Spleen (tissue), 13 donors: ENCODE measurements around the gene RBM22. TPM values are rescaled to one million over a fixed set of nuclear protein-coding genes. Genes with fewer than 3 reads are reported as not detected.
A peak's percentile ranks its signal among the peaks of the same experiment; 100 is the strongest.
"Not testable (repeated sequence)": the region's sequence is repeated elsewhere in the genome, so short reads cannot be mapped to it uniquely, and the experiment has no call there.

ENCODE experiments used
- DNase-seq: peaks from one replicate; pipeline ENCODE4 v3.0.0-alpha.2; 2020
- H3K27ac ChIP-seq, 8 donors: fragments of 200-600 bp; sonication (generic) in 7 of 8; 1 replicate in 4 of 8; 2 replicates in 4 of 8; pipeline versions ENCODE4 v1.5.0 to v1.8.0; 2016 to 2021; ENCODE audit warnings: inconsistent platforms in 4 of 8, mild to moderate bottlenecking in 4 of 8, moderate library complexity in 1 of 8
- H3K27me3 ChIP-seq, 7 donors: fragments of 200-600 bp; sonication (generic) in 6 of 7; replicated peaks in 1 of 7; 1 replicate in 4 of 7; 2 replicates in 3 of 7; pipeline versions ENCODE4 v1.5.0 to v1.8.0; 2016 to 2021; ENCODE audit warnings: inconsistent platforms in 3 of 7, mild to moderate bottlenecking in 1 of 7
- H3K36me3 ChIP-seq, 6 donors: fragments of 200-600 bp; sonication (generic) in 5 of 6; 1 replicate in 4 of 6; 2 replicates in 2 of 6; pipeline versions ENCODE4 v1.5.0 to v1.8.0; 2016 to 2021; ENCODE audit warnings: inconsistent platforms in 2 of 6
- H3K4me1 ChIP-seq, 6 donors: fragments of 200-600 bp; sonication (generic) in 5 of 6; 1 replicate in 3 of 6; 2 replicates in 3 of 6; pipeline versions ENCODE4 v1.5.0 to v1.8.0; 2016 to 2021; ENCODE audit warnings: inconsistent platforms in 3 of 6
- H3K4me3 ChIP-seq, 8 donors: fragments of 200-600 bp; sonication (generic) in 7 of 8; 1 replicate in 4 of 8; 2 replicates in 4 of 8; pipeline versions ENCODE4 v1.5.0 to v1.8.0; 2016 to 2021; ENCODE audit warnings: inconsistent platforms in 4 of 8, mild to moderate bottlenecking in 4 of 8, moderate library complexity in 2 of 8
- H3K9me3 ChIP-seq, 8 donors: fragments of 200-600 bp; sonication (generic) in 7 of 8; 1 replicate in 4 of 8; 2 replicates in 4 of 8; pipeline versions ENCODE4 v1.5.0 to v1.8.0; 2016 to 2021; ENCODE audit warnings: inconsistent platforms in 4 of 8
- CTCF ChIP-seq, 11 experiments: fragments of 200-600 bp in 7 of 11; fragments of 450-650 bp in 4 of 11; sonication (generic) in 4 of 11; IDR thresholded peaks in 8 of 11; conservative IDR thresholded peaks in 3 of 11; 1 replicate in 7 of 11; 2 replicates in 4 of 11; pipeline versions ENCODE4 v1.4.0 to v1.8.0; 2016 to 2021; ENCODE audit warnings: antibody characterized with exemption in 11 of 11, inconsistent platforms in 4 of 11, mild to moderate bottlenecking in 1 of 11
- POLR2A ChIP-seq, 3 donors: fragments of 450-650 bp; IDR thresholded peaks; one replicate each; pipeline ENCODE4 v1.5.1; 2017; ENCODE audit warnings: antibody characterized with exemption in 3 of 3, mild to moderate bottlenecking in 1 of 3
- POLR2AphosphoS5 ChIP-seq, 3 donors: sonication (generic); formaldehyde crosslinking; IDR thresholded peaks; one replicate each; pipeline ENCODE4 v1.5.1; 2017; ENCODE audit warnings: antibody characterized with exemption in 3 of 3
- WGBS, 5 donors: extraction: QIAGEN DNeasy Blood & Tissue Kit in 3 of 5; methylation state at CpG; one replicate each; pipeline versions ENCODE4 v1.1.5 to v1.1.7; 2013 to 2018; 5-methylcytosine and 5-hydroxymethylcytosine counted together
- intact Hi-C: fragments of 100-400 bp; cut with DNase I; formaldehyde crosslinking; loops from one replicate; pipeline ENCODE4 v1.15.0; 2023; ENCODE audit warnings: low total_unique reads
- long read RNA-seq, 2 donors: transcript quantifications; one replicate each; lab custom pipeline, GENCODE V29; 2026
- polyA plus RNA-seq, 3 donors: library from polyadenylated mRNA; stranded (reverse); fragments of 200-250 nt; gene quantifications; one replicate each; pipeline ENCODE4 v1.2.1, GENCODE V29; 2013
- total RNA-seq, 7 donors: library from RNA; depleted of rRNA in 3 of 7; stranded (reverse); fragments of >200 nt in 3 of 7; fragmentation: NEBNext Ultra II Directional in 4 of 7; extraction: Animal tissue kit (Norgen Biotek cat#: 25700) in 4 of 7; gene quantifications; one replicate each; pipeline versions ENCODE4 v1.1.0 to v1.2.1, GENCODE V29; 2016 to 2021
- donor health status: healthy with polysubstance abuse.
- donor health status: DM: no; HTN: no; CAD: no; lungs with moderate emphysema.
- donor health status: DM: no; HTN: no; CAD: no.
- donor health status: Bipolar disorder and iron deficiency.
- donor health status: healthy.
- donor health status: DM: no; HTN: no; CAD: no.
- donor health status: DM: yes; HTN: yes; CAD: no.

RBM22 gene
- total RNA-seq, result 10 to 100 TPM; 52.3 to 66.9 (median 59.6) TPM
- 10 to 100 TPM; 31.4 to 47.3 (median 45.3) TPM for polyA plus RNA-seq
- long read RNA-seq, donor 1, transcript RBM22-201 (11 exons, 2,342 nt), result major isoform, 10 of 14 reads
- long read RNA-seq, donor 1, partial matches to known transcripts, result 0 of 14 reads
- long read RNA-seq, donor 1, other reads (novel, unspliced or antisense), result 0 of 14 reads
- long read RNA-seq, donor 2, partial matches to known transcripts, result 0 of 8 reads
- long read RNA-seq, donor 2, other reads (novel, unspliced or antisense), result 0 of 8 reads

- intact Hi-C loops, result no loop called here
- H3K36me3 ChIP-seq, result peaks cover 0 to 36% (median 32%) of the 10 kb centered on the region in 6 donors
- no peaks in the 10 kb centered on the region for H3K27me3 ChIP-seq
- DNase-seq, result peak; percentile 97
- whole genome bisulfite sequencing, 5 donors, result 0 to 1% (median 1%) methylated on average over 47 to 59 of the region's 59 CpGs
- peak within 1 kb of the TSS; percentile 77 to 98 (median 94) for H3K4me3 ChIP-seq
- peak within 1 kb of the TSS; percentile 95 to 100 (median 99) for H3K27ac ChIP-seq
- peak; percentile 31 to 78 (median 75) for TF ChIP-seq POLR2A (IDR thresholded peaks at IDR 0.05)
- peak; percentile 8 to 81 (median 61) for TF ChIP-seq CTCF (IDR thresholded peaks at IDR 0.05 in 8 of 11, conservative IDR thresholded peaks at IDR 0.05 in 3 of 11)
- peak; percentile 96 to 98 (median 97) for TF ChIP-seq POLR2AphosphoS5 (IDR thresholded peaks at IDR 0.05)
- peaks cover 12 to 36% (median 21%) of the 10 kb centered on the region in 6 donors for H3K4me1 ChIP-seq
- H3K9me3 ChIP-seq, result no peaks in the 10 kb centered on the region
Observed at GRCh38 chr5:150700594-150701377, at the start of gene RBM22. Gene RBM22, minus strand, starts transcription at chr5:150701062. Its CDS starts 77 bp downstream, at chr5:150700985.

GRCh38 chr5:150750469-150750868 lies 49.6 kb upstream of the RBM22 start:
- intact Hi-C loops, result no loop called here
- DNase-seq, result no peak
- H3K27me3 ChIP-seq, result no peaks in the 10 kb centered on the region
- peaks cover 7 to 63% (median 36%) of the 10 kb centered on the region in 6 donors for H3K4me1 ChIP-seq
- 66 to 85% (median 75%) methylated on average over 2 of the region's 2 CpGs for WGBS, 5 donors
- no peaks in the 10 kb centered on the region for H3K9me3 ChIP-seq
- peaks cover 0 to 68% (median 40%) of the 10 kb centered on the region in 6 donors for H3K36me3 ChIP-seq
- H3K27ac ChIP-seq, result peak overlapping the region in 1 of 8 donors; percentile 21
- TF ChIP-seq CTCF (IDR thresholded peaks at IDR 0.05 in 8 of 11, conservative IDR thresholded peaks at IDR 0.05 in 3 of 11), result no peak
- TF ChIP-seq POLR2AphosphoS5 (IDR thresholded peaks at IDR 0.05), result no peak
- TF ChIP-seq POLR2A (IDR thresholded peaks at IDR 0.05), result no peak
- H3K4me3 ChIP-seq, result no peak overlapping the region

DNA sequence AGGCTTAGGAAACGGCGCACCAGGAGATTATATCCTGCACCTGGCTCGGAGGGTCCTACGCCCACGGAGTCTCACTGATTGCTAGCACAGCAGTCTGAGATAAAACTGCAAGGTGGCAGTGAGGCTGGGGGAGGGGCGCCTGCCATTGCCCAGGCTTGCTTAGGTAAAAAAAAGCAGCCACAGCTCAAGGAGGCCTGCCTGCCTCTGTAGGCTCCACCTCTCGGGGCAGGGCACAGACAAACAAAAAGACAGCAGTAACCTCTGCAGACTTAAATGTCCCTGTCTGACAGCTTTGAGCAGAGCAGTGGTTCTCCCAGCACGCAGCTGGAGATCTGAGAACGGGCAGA lies 42.3 kb upstream of the RBM22 start:
- intact Hi-C loops, H3K27me3 ChIP-seq, H3K9me3 ChIP-seq, DNase-seq, H3K4me3 ChIP-seq: not testable (repeated sequence)
- Histone ChIP-seq H3K27ac (peak overlapping the region in 3 of 8 donors; percentile 16 to 55 (median 34)), H3K36me3 (peaks cover 0 to 49% (median 7%) of the 10 kb centered on the region in 6 donors), H3K4me1 (peaks cover 0 to 37% (median 17%) of the 10 kb centered on the region in 6 donors)
- WGBS, 5 donors, result 92 to 94% (median 92%) methylated on average over 7 to 9 of the region's 9 CpGs

DNA sequence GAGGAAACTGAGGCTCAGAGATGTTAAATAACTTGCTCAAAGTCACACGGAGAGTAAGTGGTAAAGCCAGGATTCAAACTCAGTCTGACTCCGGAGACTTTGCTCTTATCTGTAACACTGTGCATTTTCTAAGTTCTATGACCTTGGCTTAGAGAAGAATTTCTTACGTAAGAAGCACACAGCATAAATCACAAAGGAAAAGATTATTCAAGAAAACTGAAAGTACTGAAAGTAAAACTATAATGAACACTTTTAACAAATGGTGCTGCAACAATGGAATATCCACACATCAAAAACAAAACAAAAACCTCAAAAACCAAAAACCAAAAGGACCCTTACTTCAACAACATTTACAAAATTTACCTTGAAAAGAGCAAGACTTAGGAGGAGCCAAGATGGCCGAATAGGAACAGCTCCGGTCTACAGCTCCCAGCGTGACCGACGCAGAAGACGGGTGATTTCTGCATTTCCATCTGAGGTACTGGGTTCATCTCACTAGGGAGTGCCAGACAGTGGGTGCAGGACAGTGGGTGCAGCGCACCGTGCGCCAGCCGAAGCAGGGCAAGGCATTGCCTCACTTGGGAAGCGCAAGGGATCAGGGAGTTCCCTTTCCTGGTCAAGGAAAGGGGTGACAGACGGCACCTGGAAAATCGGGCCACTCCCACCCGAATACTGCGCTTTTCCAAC lies 41.7 kb upstream of the RBM22 start:
- H3K27me3 ChIP-seq, DNase-seq, intact Hi-C loops, H3K4me3 ChIP-seq, H3K9me3 ChIP-seq: not testable (repeated sequence)
- peaks cover 0 to 42% (median 22%) of the 10 kb centered on the region in 6 donors for H3K4me1 ChIP-seq
- peaks cover 0 to 49% (median 7%) of the 10 kb centered on the region in 6 donors for H3K36me3 ChIP-seq
- H3K27ac ChIP-seq, result peak overlapping the region in 3 of 8 donors; percentile 16 to 55 (median 34)
- WGBS, 5 donors, result 88 to 90% (median 88%) methylated on average over 18 of the region's 18 CpGs
